ENCODE measurements around the gene ISCU.

DNA sequence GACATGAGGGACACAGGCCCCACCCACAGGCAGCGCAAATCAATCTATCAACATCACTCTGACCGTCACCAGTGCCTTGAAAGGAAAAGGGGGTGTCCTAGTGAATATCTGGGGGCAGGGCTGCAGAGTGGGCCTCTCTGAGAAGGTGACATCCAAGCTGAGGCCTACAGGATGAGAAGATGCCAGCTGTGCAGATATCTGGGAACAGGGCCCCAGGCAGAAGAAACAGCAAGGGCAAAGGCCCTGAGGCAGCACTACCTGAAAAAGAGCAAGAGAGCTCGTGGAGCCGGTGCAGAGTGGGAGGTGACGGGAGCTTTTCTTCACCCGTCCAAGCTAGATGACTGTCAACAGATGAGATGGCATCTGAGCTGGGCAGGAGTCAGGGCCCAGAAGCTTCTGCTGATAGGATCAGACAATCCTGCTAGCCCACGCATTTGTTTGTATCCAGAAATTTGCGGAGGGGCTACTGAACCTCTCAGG, 48.0 kb downstream of the ISCU start:
- TF ChIP-seq, protein P1, sequence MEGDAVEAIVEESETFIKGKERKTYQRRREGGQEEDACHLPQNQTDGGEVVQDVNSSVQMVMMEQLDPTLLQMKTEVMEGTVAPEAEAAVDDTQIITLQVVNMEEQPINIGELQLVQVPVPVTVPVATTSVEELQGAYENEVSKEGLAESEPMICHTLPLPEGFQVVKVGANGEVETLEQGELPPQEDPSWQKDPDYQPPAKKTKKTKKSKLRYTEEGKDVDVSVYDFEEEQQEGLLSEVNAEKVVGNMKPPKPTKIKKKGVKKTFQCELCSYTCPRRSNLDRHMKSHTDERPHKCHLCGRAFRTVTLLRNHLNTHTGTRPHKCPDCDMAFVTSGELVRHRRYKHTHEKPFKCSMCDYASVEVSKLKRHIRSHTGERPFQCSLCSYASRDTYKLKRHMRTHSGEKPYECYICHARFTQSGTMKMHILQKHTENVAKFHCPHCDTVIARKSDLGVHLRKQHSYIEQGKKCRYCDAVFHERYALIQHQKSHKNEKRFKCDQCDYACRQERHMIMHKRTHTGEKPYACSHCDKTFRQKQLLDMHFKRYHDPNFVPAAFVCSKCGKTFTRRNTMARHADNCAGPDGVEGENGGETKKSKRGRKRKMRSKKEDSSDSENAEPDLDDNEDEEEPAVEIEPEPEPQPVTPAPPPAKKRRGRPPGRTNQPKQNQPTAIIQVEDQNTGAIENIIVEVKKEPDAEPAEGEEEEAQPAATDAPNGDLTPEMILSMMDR (IDR thresholded peaks at IDR 0.05 in 8 of 11, conservative IDR thresholded peaks at IDR 0.05 in 3 of 11): no peak
- TF ChIP-seq POLR2AphosphoS5 (IDR thresholded peaks at IDR 0.05): no peak
- no peak for TF ChIP-seq POLR2A (IDR thresholded peaks at IDR 0.05)
